Neural progenitor cell (in vitro differentiated cells): ENCODE measurements around the gene ADAMTSL5. TPM values are rescaled to one million over a fixed set of nuclear protein-coding genes. Genes with fewer than 3 reads are reported as not detected.

Source experiments
- DNase-seq: peaks from one replicate; pipeline ENCODE4 v3.0.0-alpha.2; 2016; ENCODE audit warnings: low spot score
- H2AFZ ChIP-seq: fragments of 200-600 bp; sonication (generic); replicated peaks from 2 replicates; pipeline ENCODE4 v1.6.1; 2016; ENCODE audit warnings: antibody characterized with exemption
- H3F3A ChIP-seq: fragments of 200-600 bp; sonication (generic); 2 replicates; pipeline ENCODE4 v1.6.1; 2016; ENCODE audit warnings: antibody characterized with exemption, low read depth
- H3K27ac ChIP-seq: fragments of 200-600 bp; sonication (generic); 2 replicates; pipeline ENCODE4 v1.5.1; 2016; ENCODE audit warnings: mild to moderate bottlenecking
- H3K27me3 ChIP-seq: fragments of 200-600 bp; sonication (generic); 2 replicates; pipeline ENCODE4 v1.6.1; 2016; ENCODE audit warnings: mild to moderate bottlenecking, moderate library complexity
- H3K36me3 ChIP-seq: fragments of 200-600 bp; sonication (generic); 2 replicates; pipeline ENCODE4 v1.5.1; 2016
- H3K4me1 ChIP-seq: fragments of 200-600 bp; sonication (generic); 2 replicates; pipeline ENCODE4 v1.6.1; 2016; ENCODE audit warnings: mixed run types
- H3K4me2 ChIP-seq: fragments of 200-600 bp; sonication (generic); 2 replicates; pipeline ENCODE4 v1.6.1; 2016
- H3K4me3 ChIP-seq: fragments of 200-600 bp; sonication (generic); 2 replicates; pipeline ENCODE4 v1.5.1; 2016
- H3K79me2 ChIP-seq: fragments of 200-600 bp; sonication (generic); 2 replicates; pipeline ENCODE4 v1.6.1; 2016; ENCODE audit warnings: low read depth
- H3K9ac ChIP-seq: fragments of 200-600 bp; sonication (generic); 2 replicates; pipeline ENCODE4 v1.6.1; 2016
- H3K9me3 ChIP-seq: fragments of 200-600 bp; sonication (generic); 2 replicates; pipeline ENCODE4 v1.5.1; 2016; ENCODE audit warnings: low read depth
- H4K20me1 ChIP-seq: fragments of 200-600 bp; sonication (generic); 2 replicates; pipeline ENCODE4 v1.6.1; 2016; ENCODE audit warnings: low read depth
- H3K27ac Mint-ChIP-seq: 3 replicates; pipeline ENCODE4 v1.8.0; 2021; ENCODE audit warnings: mixed read lengths
- H3K27me3 Mint-ChIP-seq: 2 replicates; pipeline ENCODE4 v1.8.0; 2022; ENCODE audit warnings: low read depth, mild to moderate bottlenecking, inconsistent platforms, moderate library complexity, mixed read lengths; ENCODE audit not compliant: insufficient read depth
- H3K36me3 Mint-ChIP-seq: 3 replicates; pipeline ENCODE4 v1.8.0; 2021; ENCODE audit warnings: mixed read lengths
- H3K4me1 Mint-ChIP-seq: 3 replicates; pipeline ENCODE4 v1.8.0; 2021; ENCODE audit warnings: mixed read lengths
- H3K4me3 Mint-ChIP-seq: 3 replicates; pipeline ENCODE4 v1.8.0; 2021; ENCODE audit warnings: mild to moderate bottlenecking, moderate library complexity, mixed read lengths
- H3K9me3 Mint-ChIP-seq: 3 replicates; pipeline ENCODE4 v1.8.0; 2020; ENCODE audit warnings: mixed read lengths
- CTCF ChIP-seq: fragments of 200-600 bp; sonication (generic); IDR thresholded peaks from 2 replicates; pipeline ENCODE4 v1.5.1; 2017; ENCODE audit warnings: antibody characterized with exemption, mild to moderate bottlenecking
- EZH2 ChIP-seq: fragments of 200-600 bp; sonication (generic); IDR thresholded peaks from 2 replicates; pipeline ENCODE4 v1.6.1; 2017; ENCODE audit warnings: antibody characterized with exemption, mild to moderate bottlenecking, moderate library complexity
- EZH2phosphoT487 ChIP-seq: fragments of 200-600 bp; sonication (generic); IDR thresholded peaks from 2 replicates; pipeline ENCODE4 v1.6.1; 2017; ENCODE audit warnings: antibody characterized with exemption
- total RNA-seq: library from RNA; depleted of rRNA; stranded (reverse); fragments of >200 nt; gene quantifications from 2 replicates; pipeline ENCODE4 v1.2.3, GENCODE V29; 2015; ENCODE audit warnings: low replicate concordance

Gene ADAMTSL5
- total RNA-seq, 1 donor from 2014 or later = 0.13 TPM

- no peaks in the 10 kb centered on the region for H3K79me2 ChIP-seq
- H4K20me1 ChIP-seq = peaks cover 5% of the 10 kb centered on the region
- H3K4me3 ChIP-seq = no peak overlapping the region
- no peak for DNase-seq
- no peak for TF ChIP-seq EZH2
- TF ChIP-seq EZH2phosphoT487 = no peak
- TF ChIP-seq CTCF = no peak
- Mint-ChIP-seq H3K4me3 (no peak overlapping the region), H3K27ac (no peak overlapping the region), H3K4me1 (peaks cover 5% of the 10 kb centered on the region), H3K9me3 (peaks cover 5% of the 10 kb centered on the region), H3K27me3 (peaks cover 21% of the 10 kb centered on the region), H3K36me3 (peaks cover 5% of the 10 kb centered on the region)
- H3F3A ChIP-seq = peaks cover 3% of the 10 kb centered on the region
- no peak overlapping the region for H3K27ac ChIP-seq
- H3K9me3 ChIP-seq = no peaks in the 10 kb centered on the region
- H3K9ac ChIP-seq = no peak overlapping the region
- no peaks in the 10 kb centered on the region for H3K36me3 ChIP-seq
- peaks cover 35% of the 10 kb centered on the region for H3K27me3 ChIP-seq
- no peak overlapping the region for H3K4me2 ChIP-seq
- no peak overlapping the region for H2AFZ ChIP-seq
- no peaks in the 10 kb centered on the region for H3K4me1 ChIP-seq
These were observed 16.6 kb upstream of the ADAMTSL5 start for GRCh38 chr19:1529430-1529816.

DNA sequence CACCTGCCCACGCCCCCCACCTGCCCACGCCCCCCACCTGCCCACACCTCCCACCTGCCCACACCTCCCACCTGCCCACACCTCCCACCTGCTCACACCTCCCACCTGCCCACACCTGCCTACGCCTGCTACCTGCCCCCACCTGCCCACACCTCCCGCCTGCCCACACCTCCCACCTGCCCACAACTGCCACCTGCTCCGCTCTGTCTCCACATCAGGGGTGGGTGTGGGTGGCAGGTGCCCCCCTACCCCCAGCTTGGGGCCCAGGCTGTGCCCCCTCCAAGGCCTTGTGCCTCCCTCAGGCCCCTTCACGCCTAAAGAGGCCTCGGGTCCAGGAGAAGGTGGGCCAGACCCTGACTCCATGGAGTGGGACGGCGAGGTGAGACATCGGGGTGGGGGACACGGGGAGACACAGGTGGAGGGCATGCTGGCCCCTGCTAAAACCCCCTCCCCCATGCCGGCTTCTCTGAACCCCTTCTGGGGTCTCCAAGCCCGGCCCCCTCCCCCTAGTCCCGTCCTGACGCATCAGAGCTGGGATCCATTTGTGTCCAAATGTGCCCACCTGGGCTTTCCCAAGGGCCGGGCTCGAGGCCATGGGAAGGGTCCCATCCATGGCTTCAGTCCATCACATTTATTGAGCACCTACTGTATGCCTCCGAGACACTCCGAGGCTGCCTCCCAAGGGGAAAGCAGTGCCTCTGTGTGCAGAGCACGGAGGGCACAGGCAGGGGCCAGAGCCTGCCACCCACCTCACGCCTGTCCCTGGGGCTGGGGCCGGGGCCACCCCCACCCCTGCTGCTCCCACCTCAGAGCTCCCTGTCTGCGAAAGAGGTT, 16.0 kb upstream of the ADAMTSL5 start:
- Histone ChIP-seq H4K20me1 (peaks cover 8% of the 10 kb centered on the region), H3K27me3 (peaks cover 41% of the 10 kb centered on the region), H2AFZ (no peak overlapping the region), H3K9me3 (no peaks in the 10 kb centered on the region), H3K4me1 (no peaks in the 10 kb centered on the region), H3K4me3 (no peak overlapping the region), H3K36me3 (no peaks in the 10 kb centered on the region), H3K27ac (no peak overlapping the region), H3K9ac (no peak overlapping the region), H3K79me2 (no peaks in the 10 kb centered on the region), H3K4me2 (no peak overlapping the region), H3F3A (peaks cover 3% of the 10 kb centered on the region)
- DNase-seq = no peak
- TF ChIP-seq EZH2 (no peak), EZH2phosphoT487 (no peak), CTCF (no peak)
- no peak overlapping the region for H3K4me3 Mint-ChIP-seq
- H3K36me3 Mint-ChIP-seq = peaks cover 5% of the 10 kb centered on the region
- H3K27ac Mint-ChIP-seq = no peak overlapping the region
- H3K9me3 Mint-ChIP-seq = peaks cover 6% of the 10 kb centered on the region
- H3K27me3 Mint-ChIP-seq = peaks cover 23% of the 10 kb centered on the region
- peaks cover 7% of the 10 kb centered on the region for H3K4me1 Mint-ChIP-seq

DNA sequence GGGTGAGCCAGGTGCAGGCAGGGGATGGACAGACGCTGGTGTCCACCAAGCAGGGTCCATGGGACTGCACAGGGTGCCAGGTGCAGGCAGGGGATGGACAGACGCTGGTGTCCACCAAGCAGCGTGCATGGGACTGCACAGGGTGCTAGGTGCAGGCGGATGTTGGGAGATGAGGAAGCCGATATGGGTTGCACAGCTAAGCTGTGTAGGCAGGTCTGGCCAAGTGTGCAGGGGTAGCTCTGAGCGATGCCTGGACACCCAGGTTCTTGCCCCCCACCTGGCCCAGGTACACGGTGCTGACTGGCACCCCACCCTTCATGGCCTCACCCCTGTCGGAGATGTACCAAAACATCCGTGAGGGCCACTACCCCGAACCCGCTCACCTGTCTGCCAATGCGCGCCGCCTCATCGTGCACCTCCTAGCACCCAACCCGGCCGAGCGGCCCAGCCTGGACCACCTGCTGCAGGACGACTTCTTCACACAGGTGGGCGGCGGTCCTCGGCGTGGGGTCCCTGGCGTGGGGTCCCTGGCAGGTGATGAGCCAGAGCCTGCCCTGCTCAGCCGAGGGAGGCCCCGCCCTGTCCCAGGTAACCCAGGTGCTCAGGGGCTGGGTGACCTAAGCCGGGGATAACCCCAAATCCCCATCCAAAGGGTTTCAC, 15.0 kb upstream of the ADAMTSL5 start:
- Histone ChIP-seq H3K4me1 (no peaks in the 10 kb centered on the region), H3K79me2 (no peaks in the 10 kb centered on the region), H3F3A (peaks cover 11% of the 10 kb centered on the region), H4K20me1 (peaks cover 10% of the 10 kb centered on the region), H3K9me3 (no peaks in the 10 kb centered on the region), H3K27me3 (peaks cover 51% of the 10 kb centered on the region), H3K36me3 (no peaks in the 10 kb centered on the region), H3K4me3 (no peak overlapping the region), H3K9ac (no peak overlapping the region), H2AFZ (no peak overlapping the region), H3K4me2 (no peak overlapping the region), H3K27ac (no peak overlapping the region)
- H3K36me3 Mint-ChIP-seq = peaks cover 5% of the 10 kb centered on the region
- H3K9me3 Mint-ChIP-seq = peaks cover 6% of the 10 kb centered on the region
- TF ChIP-seq EZH2 (no peak), CTCF (no peak), EZH2phosphoT487 (no peak)
- peaks cover 7% of the 10 kb centered on the region for H3K4me1 Mint-ChIP-seq
- peaks cover 29% of the 10 kb centered on the region for H3K27me3 Mint-ChIP-seq
- peak overlapping the region; percentile 46 for H3K4me3 Mint-ChIP-seq
- DNase-seq = no peak
- H3K27ac Mint-ChIP-seq = no peak overlapping the region
